Transverse colon (tissue), 4 donors: ENCODE measurements around the gene UNC5CL. TPM values are rescaled to one million over a fixed set of nuclear protein-coding genes. Genes with fewer than 3 reads are reported as not detected.

Experiments used
- DNase-seq: peaks from one replicate; pipeline ENCODE4 v3.0.0-alpha.2; 2019
- H3K27ac ChIP-seq, 4 donors: fragments of 200-600 bp; sonication (generic); 2 replicates each; pipeline ENCODE4 v1.5.1; 2016 to 2018; ENCODE audit warnings: inconsistent platforms in 4 of 4
- H3K27me3 ChIP-seq: fragments of 200-600 bp; sonication (generic); 2 replicates; pipeline ENCODE4 v1.5.1; 2017; ENCODE audit warnings: inconsistent platforms
- H3K36me3 ChIP-seq, 4 donors: fragments of 200-600 bp; sonication (generic); 2 replicates each; pipeline ENCODE4 v1.5.1; 2017 to 2019; ENCODE audit warnings: inconsistent platforms in 4 of 4
- H3K4me1 ChIP-seq, 4 donors: fragments of 200-600 bp; sonication (generic); 2 replicates each; pipeline ENCODE4 v1.5.1; 2017 to 2020; ENCODE audit warnings: inconsistent platforms in 4 of 4
- H3K4me3 ChIP-seq, 4 donors: fragments of 200-600 bp; sonication (generic); 1 replicate in 1 of 4; 2 replicates in 3 of 4; pipeline versions ENCODE4 v1.5.1 to v1.6.1; 2017 to 2019; ENCODE audit warnings: inconsistent platforms in 4 of 4
- H3K9me3 ChIP-seq, 2 donors: fragments of 200-600 bp; sonication (generic); 2 replicates each; pipeline ENCODE4 v1.5.1; 2017 to 2019; ENCODE audit warnings: inconsistent platforms in 2 of 2
- EP300 ChIP-seq: sonication (generic); formaldehyde crosslinking; IDR thresholded peaks from one replicate; pipeline ENCODE4 v1.6.1; 2017; ENCODE audit warnings: antibody characterized with exemption, low read depth
- POLR2A ChIP-seq: fragments of 450-650 bp; IDR thresholded peaks from one replicate; pipeline ENCODE4 v1.6.1; 2016; ENCODE audit warnings: antibody characterized with exemption, mild to moderate bottlenecking, moderate library complexity
- POLR2AphosphoS5 ChIP-seq, 3 donors: sonication (generic); formaldehyde crosslinking; IDR thresholded peaks; one replicate each; pipeline ENCODE4 v1.6.1; 2016; ENCODE audit warnings: antibody characterized with exemption in 3 of 3
- WGBS, 2 donors: methylation state at CpG; one replicate each; pipeline ENCODE4 v1.1.5; 2018; ENCODE audit warnings: low coverage in 1 of 2; 5-methylcytosine and 5-hydroxymethylcytosine counted together
- in situ Hi-C, 4 donors: fragments of 200-750 bp; cut with MboI; loops; one replicate each; pipeline versions ENCODE4 v1.15.0 to v1.15.1; 2017; ENCODE audit warnings: low sequenced_read_pairs in 3 of 4, low pct_ligation_motif_present in 1 of 4, low pct_unique_long_range_greater_than_20kb in 1 of 4
- intact Hi-C: fragments of 100-400 bp; cut with DNase I; formaldehyde crosslinking; loops from one replicate; pipeline ENCODE4 v1.15.1; 2023; ENCODE audit warnings: low total_unique reads
- total RNA-seq, 4 donors: library from RNA; depleted of rRNA; stranded (reverse); fragments of >200 nt; gene quantifications; one replicate each; pipeline ENCODE4 v1.1.0, GENCODE V29; 2016
- TF ChIP-seq, protein P1 (sequence below), 5 experiments: fragments of 200-600 bp in 3 of 5; fragments of 450-650 bp in 2 of 5; sonication (generic) in 3 of 5; IDR thresholded peaks; 1 replicate in 2 of 5; 2 replicates in 3 of 5; pipeline ENCODE4 v1.5.1; 2016 to 2017; ENCODE audit warnings: antibody characterized with exemption in 5 of 5, inconsistent platforms in 3 of 5, mild to moderate bottlenecking in 2 of 5, moderate library complexity in 1 of 5

UNC5CL gene
- total RNA-seq, 4 donors from 2014 or later: 2.5 to 8.4 (median 4.4) TPM; not detected in 1

DNA sequence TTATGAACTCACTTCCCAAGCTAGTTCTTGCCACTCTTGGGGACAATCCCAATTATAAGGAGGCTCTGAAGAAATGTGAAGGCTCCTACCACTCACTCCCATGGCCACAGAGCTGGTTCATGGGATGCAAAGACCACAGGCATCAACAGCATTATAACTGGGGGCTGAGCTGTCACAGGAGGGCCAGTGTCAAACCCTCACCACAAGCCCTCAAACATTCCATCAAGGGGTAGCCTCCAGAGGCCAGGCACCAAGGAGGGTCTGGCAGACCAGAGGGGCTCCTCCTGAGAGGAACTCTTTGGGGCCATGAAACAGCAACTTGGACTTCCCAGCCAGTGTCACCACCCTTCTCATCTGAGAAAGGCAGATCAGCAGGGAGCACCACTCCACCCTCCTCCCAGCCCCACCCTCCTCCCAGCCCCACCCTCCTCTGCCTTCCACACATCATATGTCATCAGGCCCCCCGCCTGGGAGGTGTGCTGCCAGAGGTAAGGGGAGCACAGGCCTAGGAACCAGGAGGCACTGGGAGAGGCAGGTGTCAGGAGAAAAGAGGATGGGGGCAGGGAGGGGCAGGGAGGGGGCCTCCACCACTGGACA lies 2.0 kb upstream of the UNC5CL start:
- Histone ChIP-seq H3K4me1 (peaks cover 0 to 20% (median 6%) of the 10 kb centered on the region in 4 donors), H3K27ac (peak overlapping the region in 3 of 4 donors; percentile 11 to 46 (median 37)), H3K36me3 (no peaks in the 10 kb centered on the region), H3K4me3 (no peak overlapping the region), H3K27me3 (no peaks in the 10 kb centered on the region), H3K9me3 (no peaks in the 10 kb centered on the region)
- peak; percentile 23 for DNase-seq
- WGBS, 2 donors: 41% methylated on average over 1 of the region's 1 CpG; no CpG with 5 or more reads in 1 of the 2 donors
- in situ Hi-C loops (loop anchor here in 2 of 4 donors (25.0 kb wide), 2 partner anchors 1054 to 1679 kb away; no protein-coding TSS in a partner anchor), intact Hi-C loops (no loop called here)
- TF ChIP-seq, protein P1, sequence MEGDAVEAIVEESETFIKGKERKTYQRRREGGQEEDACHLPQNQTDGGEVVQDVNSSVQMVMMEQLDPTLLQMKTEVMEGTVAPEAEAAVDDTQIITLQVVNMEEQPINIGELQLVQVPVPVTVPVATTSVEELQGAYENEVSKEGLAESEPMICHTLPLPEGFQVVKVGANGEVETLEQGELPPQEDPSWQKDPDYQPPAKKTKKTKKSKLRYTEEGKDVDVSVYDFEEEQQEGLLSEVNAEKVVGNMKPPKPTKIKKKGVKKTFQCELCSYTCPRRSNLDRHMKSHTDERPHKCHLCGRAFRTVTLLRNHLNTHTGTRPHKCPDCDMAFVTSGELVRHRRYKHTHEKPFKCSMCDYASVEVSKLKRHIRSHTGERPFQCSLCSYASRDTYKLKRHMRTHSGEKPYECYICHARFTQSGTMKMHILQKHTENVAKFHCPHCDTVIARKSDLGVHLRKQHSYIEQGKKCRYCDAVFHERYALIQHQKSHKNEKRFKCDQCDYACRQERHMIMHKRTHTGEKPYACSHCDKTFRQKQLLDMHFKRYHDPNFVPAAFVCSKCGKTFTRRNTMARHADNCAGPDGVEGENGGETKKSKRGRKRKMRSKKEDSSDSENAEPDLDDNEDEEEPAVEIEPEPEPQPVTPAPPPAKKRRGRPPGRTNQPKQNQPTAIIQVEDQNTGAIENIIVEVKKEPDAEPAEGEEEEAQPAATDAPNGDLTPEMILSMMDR (IDR thresholded peaks at IDR 0.05): no peak
- no peak for TF ChIP-seq POLR2AphosphoS5 (IDR thresholded peaks at IDR 0.05)
- no peak for TF ChIP-seq EP300
- no peak for TF ChIP-seq POLR2A

DNA sequence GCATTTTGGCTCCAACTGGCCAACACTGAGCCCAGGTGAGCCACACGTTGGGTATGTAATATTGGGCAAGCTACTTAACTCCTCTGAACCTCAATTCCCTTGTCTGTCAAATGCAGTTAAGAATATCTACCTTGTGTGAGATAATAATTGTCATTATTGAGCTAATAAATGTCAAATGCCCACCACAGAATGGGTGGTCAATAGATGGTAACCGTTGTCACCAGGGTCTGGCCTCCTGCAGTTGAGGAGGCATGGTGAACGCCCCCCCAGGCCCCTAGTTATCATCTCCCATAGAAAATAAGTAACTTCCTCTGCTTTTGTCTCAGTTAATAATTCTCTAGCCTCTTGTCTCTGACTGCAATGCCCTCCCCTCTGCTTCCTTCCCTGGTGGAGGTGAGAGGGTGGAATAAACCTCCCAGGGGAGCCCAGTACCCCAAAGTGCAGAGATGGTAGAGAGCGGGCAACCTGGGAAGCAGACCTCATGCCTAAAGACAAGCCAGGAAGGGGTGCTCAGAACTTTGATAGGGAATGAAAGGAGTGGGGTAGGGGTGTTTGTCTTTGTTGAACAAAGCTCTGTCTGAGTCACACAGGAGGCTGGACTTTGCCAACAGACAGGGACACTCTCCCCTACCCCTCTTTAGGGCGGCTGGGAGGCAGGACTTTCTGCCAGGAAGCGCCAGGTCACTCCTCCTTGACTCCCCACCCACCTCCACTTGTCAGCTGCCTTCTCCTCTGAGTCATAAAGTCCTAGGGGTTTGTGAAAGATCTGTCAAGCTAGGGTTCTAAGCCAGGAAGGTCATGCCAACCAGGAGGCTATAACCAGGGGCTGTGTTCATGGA lies 1.3 kb upstream of the UNC5CL start:
- Histone ChIP-seq H3K36me3 (no peaks in the 10 kb centered on the region), H3K27ac (peak overlapping the region; percentile 7 to 46 (median 24)), H3K9me3 (no peaks in the 10 kb centered on the region), H3K27me3 (no peaks in the 10 kb centered on the region), H3K4me3 (no peak overlapping the region), H3K4me1 (peaks cover 0 to 20% (median 6%) of the 10 kb centered on the region in 4 donors)
- WGBS, 2 donors: 33 to 48% methylated on average over 1 to 6 of the region's 6 CpGs
- peak; percentile 66 for DNase-seq
- in situ Hi-C loops: loop anchor here in 2 of 4 donors (25.0 kb wide), 2 partner anchors 1053 to 1678 kb away; no protein-coding TSS in a partner anchor
- TF ChIP-seq POLR2AphosphoS5 (IDR thresholded peaks at IDR 0.05) (no peak), EP300 (no peak), POLR2A (no peak)
- TF ChIP-seq, protein P1 (IDR thresholded peaks at IDR 0.05): no peak
- intact Hi-C loops: no loop called here

DNA sequence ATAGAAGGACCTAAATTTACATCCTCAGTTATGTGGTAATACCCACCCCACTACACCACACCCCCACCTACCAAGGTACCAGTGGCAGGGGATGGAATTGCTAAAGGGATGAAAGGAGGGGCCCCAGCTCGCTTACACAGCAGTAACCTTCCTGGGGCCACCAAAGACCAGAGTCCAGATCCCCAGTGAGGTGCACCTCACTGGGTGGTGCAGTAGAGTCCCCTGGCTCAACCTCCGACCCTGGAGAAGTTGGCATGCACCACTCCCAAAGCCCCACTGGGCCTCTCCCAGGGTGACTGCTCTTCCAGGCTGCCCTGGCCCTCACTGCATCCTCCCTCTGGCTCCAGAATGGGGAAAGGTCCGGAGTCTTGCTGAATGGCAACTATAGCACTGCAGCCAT lies 816 bp downstream of the UNC5CL start:
- no peaks in the 10 kb centered on the region for H3K9me3 ChIP-seq
- TF ChIP-seq POLR2A (no peak), POLR2AphosphoS5 (IDR thresholded peaks at IDR 0.05) (no peak), EP300 (no peak)
- TF ChIP-seq, protein P1 (IDR thresholded peaks at IDR 0.05): no peak
- H3K27me3 ChIP-seq: no peaks in the 10 kb centered on the region
- H3K36me3 ChIP-seq: no peaks in the 10 kb centered on the region
- DNase-seq: no peak
- no peak overlapping the region for H3K27ac ChIP-seq
- WGBS, 2 donors: 93% methylated on average over 2 of the region's 3 CpGs; no CpG with 5 or more reads in 1 of the 2 donors
- in situ Hi-C loops: loop anchor here in 2 of 4 donors (25.0 kb wide), 2 partner anchors 1051 to 1676 kb away; no protein-coding TSS in a partner anchor
- H3K4me3 ChIP-seq: no peak overlapping the region
- peaks cover 0 to 20% (median 6%) of the 10 kb centered on the region in 4 donors for H3K4me1 ChIP-seq
- intact Hi-C loops: loop anchor here (10.0 kb wide), 1 partner anchor 143 kb away; no protein-coding TSS in a partner anchor
